Measurements from ENCODE around the gene ITGA6.

DNA sequence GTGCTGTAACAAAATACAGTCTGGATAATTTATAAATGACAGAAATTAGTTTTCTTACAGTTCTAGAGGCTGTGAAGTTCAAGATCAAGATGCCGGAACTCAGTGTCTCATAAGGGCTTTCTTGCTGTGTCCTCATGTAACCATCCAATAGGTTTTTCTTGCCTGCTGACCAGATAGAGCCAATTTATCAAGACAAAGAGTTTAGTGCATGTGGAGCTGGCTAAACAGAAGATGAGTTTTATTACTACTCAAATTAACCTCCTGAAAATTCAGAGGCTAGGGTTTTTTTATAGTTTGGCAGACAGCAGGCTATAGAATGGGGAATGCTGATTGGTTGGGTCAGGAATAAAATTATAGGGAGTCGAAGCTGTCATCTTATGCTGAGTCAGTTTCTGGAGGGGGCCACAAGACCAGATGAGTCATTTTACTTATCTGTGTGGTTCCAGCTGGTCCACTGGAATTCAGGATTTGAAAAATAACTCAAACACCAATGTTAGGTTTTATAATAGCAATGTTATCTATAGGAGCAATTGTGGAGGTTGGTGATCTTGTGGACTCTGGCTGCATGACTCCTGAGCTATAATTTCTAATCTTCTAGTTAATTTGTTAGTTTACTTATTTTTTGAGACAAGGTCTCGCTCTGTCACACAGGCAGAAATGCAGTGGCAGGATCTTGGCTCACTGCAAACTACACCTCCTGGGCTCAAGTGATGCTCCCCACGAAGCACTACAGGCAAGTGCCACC, 125.3 kb downstream of the ITGA6 start:
- TF ChIP-seq, protein P1, sequence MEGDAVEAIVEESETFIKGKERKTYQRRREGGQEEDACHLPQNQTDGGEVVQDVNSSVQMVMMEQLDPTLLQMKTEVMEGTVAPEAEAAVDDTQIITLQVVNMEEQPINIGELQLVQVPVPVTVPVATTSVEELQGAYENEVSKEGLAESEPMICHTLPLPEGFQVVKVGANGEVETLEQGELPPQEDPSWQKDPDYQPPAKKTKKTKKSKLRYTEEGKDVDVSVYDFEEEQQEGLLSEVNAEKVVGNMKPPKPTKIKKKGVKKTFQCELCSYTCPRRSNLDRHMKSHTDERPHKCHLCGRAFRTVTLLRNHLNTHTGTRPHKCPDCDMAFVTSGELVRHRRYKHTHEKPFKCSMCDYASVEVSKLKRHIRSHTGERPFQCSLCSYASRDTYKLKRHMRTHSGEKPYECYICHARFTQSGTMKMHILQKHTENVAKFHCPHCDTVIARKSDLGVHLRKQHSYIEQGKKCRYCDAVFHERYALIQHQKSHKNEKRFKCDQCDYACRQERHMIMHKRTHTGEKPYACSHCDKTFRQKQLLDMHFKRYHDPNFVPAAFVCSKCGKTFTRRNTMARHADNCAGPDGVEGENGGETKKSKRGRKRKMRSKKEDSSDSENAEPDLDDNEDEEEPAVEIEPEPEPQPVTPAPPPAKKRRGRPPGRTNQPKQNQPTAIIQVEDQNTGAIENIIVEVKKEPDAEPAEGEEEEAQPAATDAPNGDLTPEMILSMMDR (IDR thresholded peaks at IDR 0.05) = no peak
- no peak for TF ChIP-seq POLR2A (IDR thresholded peaks at IDR 0.05)

Data from thyroid gland (tissue), 4 donors.